Sigmoid colon (tissue), 7 donors: Measurements from ENCODE around the gene PLAC9. TPM values are rescaled to one million over a fixed set of nuclear protein-coding genes. Genes with fewer than 3 reads are reported as not detected.

Experiments used
- DNase-seq: peaks from one replicate; pipeline ENCODE4 v3.0.0-alpha.2; 2019
- H3K27ac ChIP-seq, 4 donors: fragments of 200-600 bp; sonication (generic); one replicate each; pipeline ENCODE4 v1.5.1; 2016 to 2019; ENCODE audit warnings: mild to moderate bottlenecking in 1 of 4
- H3K27me3 ChIP-seq, 3 donors: fragments of 200-600 bp; sonication (generic); one replicate each; pipeline ENCODE4 v1.5.1; 2019; ENCODE audit warnings: mild to moderate bottlenecking in 1 of 3
- H3K36me3 ChIP-seq, 4 donors: fragments of 200-600 bp; sonication (generic); one replicate each; pipeline ENCODE4 v1.5.1; 2016 to 2019
- H3K4me1 ChIP-seq, 4 donors: fragments of 200-600 bp; sonication (generic); one replicate each; pipeline ENCODE4 v1.5.1; 2017 to 2019
- H3K4me3 ChIP-seq, 4 donors: fragments of 200-600 bp; sonication (generic); one replicate each; pipeline ENCODE4 v1.5.1; 2017 to 2019; ENCODE audit warnings: mild to moderate bottlenecking in 2 of 4, moderate library complexity in 1 of 4
- H3K9me3 ChIP-seq, 4 donors: fragments of 200-600 bp in 3 of 4; sonication (generic) in 3 of 4; one replicate each; pipeline versions ENCODE4 v1.5.1 to v1.6.1; 2013 to 2019
- EP300 ChIP-seq, 4 donors: sonication (generic); formaldehyde crosslinking; IDR thresholded peaks; one replicate each; pipeline ENCODE4 v1.6.1; 2017; ENCODE audit warnings: antibody characterized with exemption in 4 of 4
- POLR2A ChIP-seq, 2 donors: fragments of 450-650 bp; IDR thresholded peaks; one replicate each; pipeline ENCODE4 v1.6.1; 2016; ENCODE audit warnings: antibody characterized with exemption in 2 of 2, mild to moderate bottlenecking in 2 of 2, moderate library complexity in 2 of 2
- POLR2AphosphoS5 ChIP-seq, 4 donors: sonication (generic); formaldehyde crosslinking; IDR thresholded peaks; one replicate each; pipeline ENCODE4 v1.6.1; 2017; ENCODE audit warnings: antibody characterized with exemption in 4 of 4
- WGBS, 2 donors: extraction: QIAGEN DNeasy Blood & Tissue Kit; methylation state at CpG; one replicate each; pipeline ENCODE4 v1.1.7; 2013; 5-methylcytosine and 5-hydroxymethylcytosine counted together
- intact Hi-C: fragments of 100-400 bp; cut with DNase I; formaldehyde crosslinking; loops from one replicate; pipeline ENCODE4 v1.15.1; 2023
- polyA plus RNA-seq, 3 donors: library from polyadenylated mRNA; stranded (reverse); fragments of 200-250 nt; gene quantifications; one replicate each; pipeline ENCODE4 v1.2.3, GENCODE V29; 2013
- total RNA-seq, 4 donors: library from RNA; depleted of rRNA; stranded (reverse); fragments of >200 nt; gene quantifications; one replicate each; pipeline ENCODE4 v1.1.0, GENCODE V29; 2016
- TF ChIP-seq, protein P1 (sequence below), 4 experiments: fragments of 450-650 bp in 3 of 4; fragments of 200-600 bp in 1 of 4; IDR thresholded peaks; one replicate each; pipeline ENCODE4 v1.5.1; 2016 to 2019; ENCODE audit warnings: antibody characterized with exemption in 4 of 4, mild to moderate bottlenecking in 3 of 4, moderate library complexity in 2 of 4
- donor health status: healthy with polysubstance abuse.
- donor health status: Bipolar disorder and iron deficiency.
- donor health status: healthy.

PLAC9 gene
- total and polyA plus RNA-seq, 7 donors = 1.2 to 23.4 (median 7.6) TPM

- peaks cover 3 to 46% (median 29%) of the 10 kb centered on the region in 3 donors for H3K27me3 ChIP-seq
- H3K36me3 ChIP-seq = no peaks in the 10 kb centered on the region
- peaks cover 0 to 10% (median 6%) of the 10 kb centered on the region in 4 donors for H3K4me1 ChIP-seq
- intact Hi-C loops = no loop called here
- no peak for TF ChIP-seq POLR2AphosphoS5 (IDR thresholded peaks at IDR 0.05)
- no peak for TF ChIP-seq POLR2A (IDR thresholded peaks at IDR 0.05)
- TF ChIP-seq, protein P1, sequence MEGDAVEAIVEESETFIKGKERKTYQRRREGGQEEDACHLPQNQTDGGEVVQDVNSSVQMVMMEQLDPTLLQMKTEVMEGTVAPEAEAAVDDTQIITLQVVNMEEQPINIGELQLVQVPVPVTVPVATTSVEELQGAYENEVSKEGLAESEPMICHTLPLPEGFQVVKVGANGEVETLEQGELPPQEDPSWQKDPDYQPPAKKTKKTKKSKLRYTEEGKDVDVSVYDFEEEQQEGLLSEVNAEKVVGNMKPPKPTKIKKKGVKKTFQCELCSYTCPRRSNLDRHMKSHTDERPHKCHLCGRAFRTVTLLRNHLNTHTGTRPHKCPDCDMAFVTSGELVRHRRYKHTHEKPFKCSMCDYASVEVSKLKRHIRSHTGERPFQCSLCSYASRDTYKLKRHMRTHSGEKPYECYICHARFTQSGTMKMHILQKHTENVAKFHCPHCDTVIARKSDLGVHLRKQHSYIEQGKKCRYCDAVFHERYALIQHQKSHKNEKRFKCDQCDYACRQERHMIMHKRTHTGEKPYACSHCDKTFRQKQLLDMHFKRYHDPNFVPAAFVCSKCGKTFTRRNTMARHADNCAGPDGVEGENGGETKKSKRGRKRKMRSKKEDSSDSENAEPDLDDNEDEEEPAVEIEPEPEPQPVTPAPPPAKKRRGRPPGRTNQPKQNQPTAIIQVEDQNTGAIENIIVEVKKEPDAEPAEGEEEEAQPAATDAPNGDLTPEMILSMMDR (IDR thresholded peaks at IDR 0.05) = no peak
- TF ChIP-seq EP300 (IDR thresholded peaks at IDR 0.05) = no peak
- WGBS, 2 donors = 83 to 87% methylated on average over 2 of the region's 2 CpGs
- no peak overlapping the region for H3K4me3 ChIP-seq
- DNase-seq = no peak
- no peaks in the 10 kb centered on the region for H3K9me3 ChIP-seq
- no peak overlapping the region for H3K27ac ChIP-seq
Observed at GRCh38 chr10:80139265-80139664, 6.7 kb downstream of the PLAC9 start.

DNA sequence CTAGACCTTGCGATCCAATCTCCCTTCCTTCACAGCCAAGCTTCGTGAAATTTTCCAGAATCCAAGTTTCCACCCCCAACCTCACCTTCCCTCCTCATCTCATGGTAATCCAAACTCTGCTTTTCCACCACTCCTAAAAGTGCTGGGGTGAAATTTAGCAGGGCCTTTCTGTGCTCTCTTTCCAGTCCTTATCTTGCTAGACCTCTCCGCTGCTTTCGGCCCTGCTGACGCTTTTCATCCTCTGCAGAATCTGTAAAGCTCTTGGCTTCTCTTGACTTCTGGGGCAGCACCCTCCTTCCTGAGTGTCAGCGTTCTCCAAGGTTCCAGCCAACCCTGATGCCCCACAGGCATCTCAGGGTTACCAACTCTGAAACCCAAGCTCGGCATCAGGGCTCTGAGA, 7.7 kb downstream of the PLAC9 start:
- Histone ChIP-seq H3K36me3 (no peaks in the 10 kb centered on the region), H3K4me1 (peaks cover 0 to 18% (median 13%) of the 10 kb centered on the region in 4 donors), H3K9me3 (no peaks in the 10 kb centered on the region), H3K27me3 (peaks cover 3 to 36% (median 27%) of the 10 kb centered on the region in 3 donors), H3K4me3 (no peak overlapping the region), H3K27ac (no peak overlapping the region)
- WGBS, 2 donors = 89 to 93% methylated on average over 7 of the region's 7 CpGs
- TF ChIP-seq POLR2AphosphoS5 (IDR thresholded peaks at IDR 0.05) (no peak), POLR2A (IDR thresholded peaks at IDR 0.05) (no peak), EP300 (IDR thresholded peaks at IDR 0.05) (no peak)
- TF ChIP-seq, protein P1 (IDR thresholded peaks at IDR 0.05) = no peak
- DNase-seq = no peak
- intact Hi-C loops = loop anchor here (10.0 kb wide), 1 partner anchor 765 kb away; no protein-coding TSS in a partner anchor

DNA sequence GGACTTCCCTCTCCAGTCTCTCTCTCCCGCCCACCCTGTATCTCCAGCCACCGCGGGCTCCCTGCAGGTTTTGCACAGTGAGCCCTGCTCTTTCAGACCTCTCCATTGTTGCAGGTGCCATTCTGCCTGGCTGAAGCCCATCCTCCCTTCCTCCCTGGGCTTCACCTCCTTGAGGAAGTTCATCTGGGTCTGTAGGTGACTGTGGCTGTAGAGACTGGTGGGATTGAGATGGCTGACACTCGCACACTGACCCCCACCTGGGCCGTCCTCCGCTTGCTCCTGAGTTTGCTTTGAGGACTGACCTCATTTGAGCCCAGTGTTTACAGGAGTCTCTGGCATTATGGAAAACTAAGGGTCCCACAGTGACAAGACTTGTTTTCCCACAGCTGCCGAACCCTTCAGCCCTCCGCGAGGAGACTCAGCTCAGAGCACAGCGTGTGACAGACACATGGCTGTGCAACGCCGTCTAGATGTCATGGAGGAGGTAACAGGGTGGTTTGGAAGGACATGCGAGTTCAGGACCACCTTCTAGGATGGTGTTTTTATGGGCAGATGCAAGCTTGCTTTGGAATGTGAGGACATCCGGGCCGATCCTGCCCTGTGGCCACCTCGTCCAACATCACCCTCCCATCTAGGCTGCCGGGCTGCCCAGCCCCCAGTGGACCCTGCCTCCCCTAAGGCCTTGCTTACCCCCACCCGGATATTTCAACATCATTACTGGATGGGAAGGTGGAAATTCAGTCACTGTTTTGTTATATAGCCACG, 9.3 kb downstream of the PLAC9 start:
- Histone ChIP-seq H3K4me1 (peaks cover 0 to 18% (median 13%) of the 10 kb centered on the region in 4 donors), H3K9me3 (no peaks in the 10 kb centered on the region), H3K36me3 (no peaks in the 10 kb centered on the region), H3K27ac (no peak overlapping the region), H3K4me3 (no peak overlapping the region), H3K27me3 (peaks cover 0 to 20% (median 17%) of the 10 kb centered on the region in 3 donors)
- intact Hi-C loops = loop anchor here (10.0 kb wide), 1 partner anchor 767 kb away; no protein-coding TSS in a partner anchor
- WGBS, 2 donors = 33 to 72% methylated on average over 19 of the region's 19 CpGs
- TF ChIP-seq POLR2AphosphoS5 (IDR thresholded peaks at IDR 0.05) = no peak
- TF ChIP-seq, protein P1 (IDR thresholded peaks at IDR 0.05) = no peak
- TF ChIP-seq POLR2A (IDR thresholded peaks at IDR 0.05) = no peak
- TF ChIP-seq EP300 (IDR thresholded peaks at IDR 0.05) = no peak
- no peak for DNase-seq

- Histone ChIP-seq H3K27me3 (peaks cover 0 to 12% (median 8%) of the 10 kb centered on the region in 3 donors), H3K27ac (peak overlapping the region in 3 of 4 donors; percentile 17 to 34 (median 27)), H3K36me3 (no peaks in the 10 kb centered on the region), H3K9me3 (peaks cover 0 to 1% (median 0%) of the 10 kb centered on the region in 4 donors), H3K4me3 (peak overlapping the region in 2 of 4 donors; percentile 13 to 21), H3K4me1 (peaks cover 0 to 16% (median 12%) of the 10 kb centered on the region in 4 donors)
- no peak for DNase-seq
- no peak for TF ChIP-seq POLR2A (IDR thresholded peaks at IDR 0.05)
- TF ChIP-seq, protein P1 (IDR thresholded peaks at IDR 0.05) = peak in 1 of 4 experiments; percentile 2
- intact Hi-C loops = loop anchor here (1.0 to 10.0 kb wide), 2 partner anchors 76 to 769 kb away; no protein-coding TSS in a partner anchor
- WGBS, 2 donors = 9 to 14% methylated on average over 28 of the region's 28 CpGs
Observed at GRCh38 chr10:80144067-80144695, 11.7 kb downstream of the PLAC9 start.
